GM23338 (cell line): ENCODE results near the gene CKB.

ENCODE experiments used
- CREB1 ChIP-seq: fragments of 250-450 bp; sonication (Bioruptor Pico); IDR thresholded peaks from 2 replicates; pipeline ENCODE4 v1.5.0; 2020; ENCODE audit warnings: low read depth, mild to moderate bottlenecking, moderate library complexity
- CTCF ChIP-seq, 2 experiments: fragments of 200-600 bp in 1 of 2; sonication (generic) in 1 of 2; conservative IDR thresholded peaks; 2 replicates each; pipeline versions ENCODE4 v1.5.1 to v1.6.1; 2016 to 2017; ENCODE audit warnings: antibody characterized with exemption in 2 of 2, low read depth in 2 of 2, mild to moderate bottlenecking in 2 of 2, moderate library complexity in 1 of 2
- ETS1 ChIP-seq: IDR thresholded peaks from 2 replicates; pipeline ENCODE4 v1.6.1; 2016; ENCODE audit warnings: antibody characterized with exemption
- EZH2 ChIP-seq: fragments of 200-600 bp; sonication (generic); IDR thresholded peaks from one replicate; pipeline ENCODE4 v1.8.0; 2017; ENCODE audit warnings: antibody characterized with exemption, mild to moderate bottlenecking, low read depth; ENCODE audit not compliant: unreplicated experiment
- EZH2phosphoT487 ChIP-seq: fragments of 200-600 bp; sonication (generic); IDR thresholded peaks from one replicate; pipeline ENCODE4 v1.8.1; 2018; ENCODE audit warnings: antibody characterized with exemption; ENCODE audit not compliant: unreplicated experiment
- JUNB ChIP-seq: IDR thresholded peaks from one replicate; pipeline ENCODE4 v1.6.1; 2016; ENCODE audit warnings: antibody characterized with exemption; ENCODE audit not compliant: unreplicated experiment
- NANOG ChIP-seq: IDR thresholded peaks from 2 replicates; pipeline ENCODE4 v1.6.1; 2016; ENCODE audit warnings: antibody characterized with exemption, borderline replicate concordance
- POLR2AphosphoS5 ChIP-seq: IDR thresholded peaks from 2 replicates; pipeline ENCODE4 v1.6.1; 2016; ENCODE audit warnings: antibody characterized with exemption, low read depth
- REST ChIP-seq: IDR thresholded peaks from one replicate; pipeline ENCODE4 v1.6.1; 2018; ENCODE audit warnings: antibody characterized with exemption; ENCODE audit not compliant: unreplicated experiment
- STAT1 ChIP-seq: IDR thresholded peaks from one replicate; pipeline ENCODE4 v1.6.1; 2016; ENCODE audit warnings: antibody characterized with exemption; ENCODE audit not compliant: unreplicated experiment
- ZNF114 ChIP-seq: fragments of 250-450 bp; sonication (Bioruptor Pico); IDR thresholded peaks from 2 replicates; pipeline ENCODE4 v1.5.0; 2020; ENCODE audit warnings: mild to moderate bottlenecking, moderate library complexity
- ZNF331 ChIP-seq: fragments of 250-450 bp; sonication (Bioruptor Pico); IDR thresholded peaks from 2 replicates; pipeline ENCODE4 v1.5.0; 2020; ENCODE audit warnings: low read depth, mild to moderate bottlenecking, moderate library complexity

GRCh38 chr14:103532216-103533136 lies 9.8 kb upstream of the CKB start:
- TF ChIP-seq CTCF (conservative IDR thresholded peaks at IDR 0.05; ENCODE audit: low read depth in 2 of 2) (no peak), JUNB (no peak), EZH2 (no peak), CREB1 (no peak), ETS1 (no peak), EZH2phosphoT487 (no peak), REST (no peak), POLR2AphosphoS5 (no peak), STAT1 (no peak), ZNF114 (CRISPR knock-in tag) (no peak), ZNF331 (no peak), NANOG (no peak)
